Fibroblast of villous mesenchyme (primary cell): ENCODE results near the gene SLC2A9. TPM values are rescaled to one million over a fixed set of nuclear protein-coding genes. Genes with fewer than 3 reads are reported as not detected.

ENCODE experiments used
- DNase-seq: peaks from one replicate; pipeline ENCODE4 v3.0.0-alpha.2; 2010; ENCODE audit warnings: low read depth
- H3K4me3 ChIP-seq: 2 replicates; pipeline ENCODE4 v1.5.1; 2011; ENCODE audit warnings: low read depth, mild to moderate bottlenecking, low read length
- total RNA-seq: library from RNA; depleted of rRNA; stranded (reverse); fragments of >200 nt; gene quantifications from 2 replicates; pipeline ENCODE4 v1.2.3, GENCODE V29; 2012
- TF ChIP-seq, protein P1 (sequence below): IDR thresholded peaks from 2 replicates; pipeline ENCODE4 v1.5.1; 2012; ENCODE audit warnings: low read depth, mild to moderate bottlenecking, low read length; ENCODE audit not compliant: insufficient read depth

The SLC2A9 gene
- total RNA-seq, 1 donor = 0.43 TPM

- H3K4me3 ChIP-seq = no peak overlapping the region
- TF ChIP-seq, protein P1, sequence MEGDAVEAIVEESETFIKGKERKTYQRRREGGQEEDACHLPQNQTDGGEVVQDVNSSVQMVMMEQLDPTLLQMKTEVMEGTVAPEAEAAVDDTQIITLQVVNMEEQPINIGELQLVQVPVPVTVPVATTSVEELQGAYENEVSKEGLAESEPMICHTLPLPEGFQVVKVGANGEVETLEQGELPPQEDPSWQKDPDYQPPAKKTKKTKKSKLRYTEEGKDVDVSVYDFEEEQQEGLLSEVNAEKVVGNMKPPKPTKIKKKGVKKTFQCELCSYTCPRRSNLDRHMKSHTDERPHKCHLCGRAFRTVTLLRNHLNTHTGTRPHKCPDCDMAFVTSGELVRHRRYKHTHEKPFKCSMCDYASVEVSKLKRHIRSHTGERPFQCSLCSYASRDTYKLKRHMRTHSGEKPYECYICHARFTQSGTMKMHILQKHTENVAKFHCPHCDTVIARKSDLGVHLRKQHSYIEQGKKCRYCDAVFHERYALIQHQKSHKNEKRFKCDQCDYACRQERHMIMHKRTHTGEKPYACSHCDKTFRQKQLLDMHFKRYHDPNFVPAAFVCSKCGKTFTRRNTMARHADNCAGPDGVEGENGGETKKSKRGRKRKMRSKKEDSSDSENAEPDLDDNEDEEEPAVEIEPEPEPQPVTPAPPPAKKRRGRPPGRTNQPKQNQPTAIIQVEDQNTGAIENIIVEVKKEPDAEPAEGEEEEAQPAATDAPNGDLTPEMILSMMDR = no peak
- DNase-seq = no peak
Observed at GRCh38 chr4:10029403-10029802, 8.1 kb upstream of the SLC2A9 start.

GRCh38 chr4:10028910-10029309 is 7.6 kb upstream of the SLC2A9 start:
- no peak for DNase-seq
- H3K4me3 ChIP-seq = no peak overlapping the region
- TF ChIP-seq, protein P1 = no peak

GRCh38 chr4:10026485-10026884 is 5.2 kb upstream of the SLC2A9 start:
- H3K4me3 ChIP-seq = no peak overlapping the region
- no peak for DNase-seq
- TF ChIP-seq, protein P1 = no peak

DNA sequence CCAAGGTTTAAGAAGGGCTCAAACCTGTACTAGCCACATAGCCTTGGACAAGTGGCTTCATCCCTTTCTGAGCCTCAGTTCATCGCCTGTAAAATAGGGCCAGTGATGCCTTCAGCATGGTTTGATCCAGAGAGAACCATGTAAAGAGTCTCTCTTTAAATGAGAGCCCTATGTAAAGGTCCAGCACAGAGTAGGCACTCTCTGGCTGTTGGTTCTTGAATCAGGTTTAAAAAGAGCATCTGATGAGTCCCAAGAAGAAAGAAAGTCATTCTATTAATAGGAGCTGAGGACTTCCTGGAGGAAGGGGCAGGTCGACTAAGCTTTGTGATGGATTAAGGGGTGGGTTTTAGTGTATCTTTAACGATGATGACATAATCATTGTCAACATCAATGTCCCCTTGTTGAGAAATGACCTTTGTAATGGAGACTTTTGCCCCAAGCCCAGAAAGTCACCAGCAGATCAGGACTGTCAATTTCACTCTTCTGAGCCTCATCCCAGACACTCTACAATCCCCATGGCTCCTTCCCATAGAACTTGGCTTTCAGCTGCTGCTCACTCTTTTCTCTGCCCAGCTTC is 4.0 kb upstream of the SLC2A9 start:
- H3K4me3 ChIP-seq = no peak overlapping the region
- TF ChIP-seq, protein P1 = no peak
- no peak for DNase-seq

DNA sequence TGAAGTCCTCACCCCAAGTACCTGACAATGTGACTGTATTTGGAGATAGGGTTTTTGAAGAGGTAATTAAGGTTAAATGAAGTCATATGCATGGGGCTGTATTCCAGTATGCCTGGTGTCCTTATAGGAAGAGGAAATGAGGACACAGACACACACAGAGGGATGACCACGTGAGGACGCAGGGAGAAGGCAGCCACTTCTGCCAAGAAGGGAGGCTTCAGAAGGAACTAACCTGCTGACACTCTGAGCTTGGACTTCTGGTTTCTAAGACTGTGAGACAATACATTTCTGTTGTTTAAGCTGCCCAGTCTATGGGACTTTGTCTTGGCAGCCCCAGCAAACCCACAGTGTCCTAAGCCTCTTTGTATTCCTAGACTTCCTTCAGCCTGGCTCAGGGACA is 3.0 kb upstream of the SLC2A9 start:
- DNase-seq = no peak
- H3K4me3 ChIP-seq = no peak overlapping the region
- TF ChIP-seq, protein P1 = no peak

- TF ChIP-seq, protein P1 = no peak
- no peak for DNase-seq
- H3K4me3 ChIP-seq = no peak overlapping the region
Observed at GRCh38 chr4:10023806-10024205, 2.5 kb upstream of the SLC2A9 start.

GRCh38 chr4:10023050-10023419 is 1.7 kb upstream of the SLC2A9 start:
- no peak overlapping the region for H3K4me3 ChIP-seq
- TF ChIP-seq, protein P1 = no peak
- no peak for DNase-seq
